Stimulated activated memory B cell treated with anti-CD40 and anti-IgM and Interleukin-4, amounts not matched to agents 10 μg/mL and 1 μg/mL and 100 μg/mL, for 72 hours (primary cell): ENCODE results near the gene OSBPL1A.

Experiments used
- ATAC-seq: fragments of 150-1000 bp; cut with Tn5 transposase; 2 replicates; pipeline ENCODE4 v1.10.0; 2021
- H3K27ac Mint-ChIP-seq: one replicate; pipeline ENCODE4 v1.8.0; 2022; ENCODE audit warnings: mild to moderate bottlenecking, mixed read lengths
- H3K27me3 Mint-ChIP-seq: one replicate; pipeline ENCODE4 v1.8.0; 2022; ENCODE audit warnings: mixed read lengths
- H3K36me3 Mint-ChIP-seq: one replicate; pipeline ENCODE4 v1.8.0; 2022; ENCODE audit warnings: mixed read lengths
- H3K4me1 Mint-ChIP-seq: one replicate; pipeline ENCODE4 v1.8.0; 2022; ENCODE audit warnings: mixed read lengths
- H3K4me3 Mint-ChIP-seq: one replicate; pipeline ENCODE4 v1.8.0; 2022; ENCODE audit warnings: mild to moderate bottlenecking, moderate library complexity, mixed read lengths
- H3K9me3 Mint-ChIP-seq: one replicate; pipeline ENCODE4 v1.8.0; 2022; ENCODE audit warnings: mixed read lengths

The OSBPL1A gene

DNA sequence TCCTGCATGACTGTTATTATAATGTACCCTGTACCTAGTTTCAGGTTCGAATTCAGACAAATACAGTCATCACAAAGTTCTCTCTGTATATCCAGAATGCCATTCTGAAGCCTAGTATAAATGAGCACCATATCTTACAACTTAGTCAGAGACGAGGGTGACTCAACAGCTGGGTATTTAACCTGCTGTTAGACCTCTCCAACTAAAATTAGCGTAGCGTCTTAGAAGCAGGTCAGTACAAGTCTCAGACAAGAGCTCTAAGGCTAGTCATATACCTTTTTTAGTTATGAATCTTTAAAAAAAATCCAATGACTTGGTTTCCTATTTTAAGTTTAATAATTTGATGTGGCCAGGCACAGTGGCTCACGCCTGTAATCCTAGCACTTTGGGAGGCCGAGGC is 184.7 kb downstream of the OSBPL1A start:
- no peak for ATAC-seq
- no peak overlapping the region for H3K4me3 Mint-ChIP-seq
- peaks cover 22% of the 10 kb centered on the region for H3K27me3 Mint-ChIP-seq
- no peaks in the 10 kb centered on the region for H3K36me3 Mint-ChIP-seq
- H3K4me1 Mint-ChIP-seq: no peaks in the 10 kb centered on the region
- H3K27ac Mint-ChIP-seq: no peak overlapping the region
- H3K9me3 Mint-ChIP-seq: no peaks in the 10 kb centered on the region

DNA sequence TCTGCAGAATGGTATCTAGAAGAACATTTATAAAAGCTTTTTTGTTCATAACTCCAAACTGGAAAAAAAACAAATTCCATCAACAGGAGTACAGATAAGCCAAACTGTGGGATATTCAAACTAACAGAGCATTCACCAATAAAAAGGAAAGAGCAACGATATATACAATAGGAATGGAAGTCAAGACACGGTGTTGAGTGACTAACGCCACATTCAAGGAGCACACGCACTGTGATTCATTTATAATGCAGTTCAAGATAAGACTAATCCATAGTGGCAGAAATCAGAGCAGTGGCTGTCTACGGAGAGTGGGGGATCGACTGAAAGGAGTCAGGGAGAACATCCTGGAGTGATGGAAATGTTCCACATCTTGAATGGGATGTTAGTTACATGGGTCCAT is 188.1 kb downstream of the OSBPL1A start:
- Mint-ChIP-seq H3K27me3 (peaks cover 20% of the 10 kb centered on the region), H3K4me3 (no peak overlapping the region), H3K36me3 (no peaks in the 10 kb centered on the region), H3K4me1 (no peaks in the 10 kb centered on the region), H3K9me3 (no peaks in the 10 kb centered on the region), H3K27ac (no peak overlapping the region)
- ATAC-seq: no peak

DNA sequence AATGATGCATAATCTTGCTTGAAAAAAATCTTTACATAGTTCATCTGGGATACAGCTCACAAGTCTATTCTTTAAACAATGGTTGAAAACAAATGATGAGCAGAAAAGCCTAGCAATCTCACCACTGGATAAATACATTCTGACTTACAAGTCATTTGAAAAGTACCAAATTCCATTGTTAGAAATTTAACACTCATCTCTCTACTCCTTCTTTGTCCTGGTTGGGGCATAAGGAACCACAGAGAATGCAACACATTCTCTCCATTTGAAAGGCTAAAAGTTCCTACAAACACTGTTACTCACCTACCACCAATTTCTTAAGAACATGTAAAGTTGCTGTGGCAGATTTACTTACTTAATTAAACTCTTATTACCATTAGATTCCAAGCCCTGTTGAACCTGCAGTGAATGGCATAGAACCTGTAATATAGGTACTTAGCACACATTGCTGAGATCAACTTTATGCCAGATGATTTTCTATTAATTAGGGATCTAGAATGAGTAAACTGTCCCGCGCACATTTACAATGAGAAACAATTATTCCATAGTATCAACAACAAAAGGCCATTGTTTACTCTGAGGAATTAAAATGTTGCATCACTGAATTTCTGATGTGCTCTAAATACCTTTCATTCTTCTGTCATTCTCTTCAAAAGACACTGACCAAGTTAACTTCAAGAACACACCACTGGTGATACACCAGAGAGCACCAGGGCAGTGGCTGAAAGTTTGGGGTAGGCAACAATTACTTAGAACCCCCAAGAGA is 189.2 kb downstream of the OSBPL1A start:
- Mint-ChIP-seq H3K36me3 (no peaks in the 10 kb centered on the region), H3K4me3 (no peak overlapping the region), H3K27me3 (peaks cover 24% of the 10 kb centered on the region), H3K27ac (no peak overlapping the region), H3K9me3 (no peaks in the 10 kb centered on the region), H3K4me1 (no peaks in the 10 kb centered on the region)
- ATAC-seq: no peak

DNA sequence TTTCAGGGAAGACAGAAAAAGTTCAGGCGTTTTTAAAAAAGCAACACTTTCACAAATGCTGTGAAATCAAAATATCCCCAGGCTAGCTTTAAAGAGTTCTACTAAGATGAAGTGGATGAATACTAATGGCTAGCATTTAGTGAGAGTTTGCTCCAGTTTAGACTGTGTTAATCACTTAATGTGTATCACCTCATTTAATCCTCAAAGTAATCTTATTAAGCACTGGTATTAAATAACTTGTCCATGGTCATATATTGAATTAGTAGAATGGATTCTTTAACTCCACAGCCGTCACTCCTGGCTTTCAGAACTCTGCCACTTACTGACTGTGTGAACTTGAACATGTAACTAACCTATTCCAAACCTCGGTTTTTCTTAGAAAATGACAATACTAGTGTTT is 192.7 kb downstream of the OSBPL1A start:
- Mint-ChIP-seq H3K27ac (no peak overlapping the region), H3K4me1 (no peaks in the 10 kb centered on the region), H3K27me3 (peaks cover 37% of the 10 kb centered on the region), H3K36me3 (no peaks in the 10 kb centered on the region), H3K4me3 (no peak overlapping the region), H3K9me3 (no peaks in the 10 kb centered on the region)
- no peak for ATAC-seq

DNA sequence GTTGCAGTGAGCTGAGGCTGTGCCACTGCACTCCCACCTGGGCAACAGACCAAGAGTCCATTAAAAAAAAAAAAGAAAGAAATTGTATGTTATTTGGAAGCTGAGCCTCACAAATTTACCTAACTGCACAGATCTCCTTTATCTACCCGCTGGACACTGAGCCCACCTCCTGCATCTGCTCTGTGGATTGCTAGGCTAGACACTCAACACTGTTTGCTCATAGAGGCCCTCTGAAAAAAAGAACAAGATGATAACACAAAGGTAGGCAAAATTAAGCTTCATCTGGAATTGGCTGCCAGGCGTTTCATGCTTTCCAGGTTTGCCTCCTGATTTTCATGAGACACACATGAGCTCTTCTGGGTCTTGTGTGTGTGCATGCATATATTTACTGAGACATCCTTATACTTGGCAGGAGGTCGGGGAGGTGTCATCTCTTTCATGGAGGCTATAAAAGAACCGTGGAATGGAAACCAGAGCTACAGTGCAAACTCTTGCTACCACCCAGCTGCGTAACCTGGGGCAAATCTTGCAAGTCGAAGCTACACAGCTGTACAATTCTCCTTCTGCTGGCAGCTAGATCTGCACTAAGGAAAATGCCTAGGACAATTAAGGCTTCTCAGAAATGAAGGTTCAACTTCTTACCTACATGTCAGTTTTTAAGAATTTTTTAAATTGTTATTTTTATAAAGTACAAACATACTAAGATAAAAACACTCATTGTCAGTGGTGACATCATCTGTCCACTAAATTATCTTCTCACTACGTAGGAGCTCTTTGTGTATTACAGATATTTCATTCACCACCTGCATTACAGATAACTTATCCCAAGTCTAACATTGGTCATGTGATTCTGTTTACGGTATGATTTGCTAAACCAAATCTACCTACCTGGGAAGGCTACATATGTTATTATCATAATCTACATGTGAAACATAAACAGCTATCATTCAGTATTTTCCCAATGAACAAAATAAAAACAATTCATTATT is 195.6 kb downstream of the OSBPL1A start:
- Mint-ChIP-seq H3K27me3 (peaks cover 25% of the 10 kb centered on the region), H3K36me3 (no peaks in the 10 kb centered on the region), H3K4me1 (no peaks in the 10 kb centered on the region), H3K9me3 (no peaks in the 10 kb centered on the region), H3K27ac (no peak overlapping the region), H3K4me3 (no peak overlapping the region)
- no peak for ATAC-seq

DNA sequence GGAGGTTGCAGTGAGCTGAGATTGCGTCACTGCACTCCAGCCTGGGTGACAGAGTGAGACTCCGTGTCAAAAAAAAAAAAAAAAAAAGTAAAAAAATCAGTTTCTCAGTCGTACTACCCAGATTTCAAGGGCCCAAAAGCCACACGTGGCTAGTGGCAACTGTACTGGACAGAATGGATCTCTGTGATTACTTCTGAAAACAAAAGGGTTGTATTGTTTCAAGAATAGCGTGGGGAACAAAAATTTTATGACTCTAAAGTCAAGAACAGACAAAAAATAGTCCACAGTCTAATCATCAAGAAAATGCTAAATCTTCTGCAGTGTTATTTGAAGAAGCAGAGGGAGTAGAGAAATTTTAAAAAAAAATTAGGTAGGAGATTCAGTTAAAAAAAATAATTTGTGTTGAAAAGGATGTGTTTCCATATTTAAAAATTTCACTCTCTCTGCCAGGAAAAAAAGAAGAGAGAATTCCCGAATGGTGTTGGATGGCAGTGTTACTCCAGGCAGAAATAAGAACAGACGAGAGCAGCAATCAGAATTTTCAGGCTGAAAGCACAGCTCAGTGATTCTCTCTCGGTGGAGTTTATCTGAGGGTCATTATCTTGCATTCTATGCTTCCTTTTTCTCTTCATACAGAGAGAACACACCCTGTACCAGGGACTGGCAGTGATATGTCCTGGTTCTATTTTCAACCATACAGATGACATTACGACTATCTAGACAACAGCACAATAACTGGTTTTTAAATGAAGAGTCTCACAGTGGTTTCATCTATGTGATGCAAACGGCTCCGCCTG is 196.9 kb downstream of the OSBPL1A start:
- peaks cover 17% of the 10 kb centered on the region for H3K27me3 Mint-ChIP-seq
- H3K36me3 Mint-ChIP-seq: no peaks in the 10 kb centered on the region
- ATAC-seq: no peak
- H3K27ac Mint-ChIP-seq: no peak overlapping the region
- H3K4me3 Mint-ChIP-seq: no peak overlapping the region
- H3K4me1 Mint-ChIP-seq: no peaks in the 10 kb centered on the region
- no peaks in the 10 kb centered on the region for H3K9me3 Mint-ChIP-seq

DNA sequence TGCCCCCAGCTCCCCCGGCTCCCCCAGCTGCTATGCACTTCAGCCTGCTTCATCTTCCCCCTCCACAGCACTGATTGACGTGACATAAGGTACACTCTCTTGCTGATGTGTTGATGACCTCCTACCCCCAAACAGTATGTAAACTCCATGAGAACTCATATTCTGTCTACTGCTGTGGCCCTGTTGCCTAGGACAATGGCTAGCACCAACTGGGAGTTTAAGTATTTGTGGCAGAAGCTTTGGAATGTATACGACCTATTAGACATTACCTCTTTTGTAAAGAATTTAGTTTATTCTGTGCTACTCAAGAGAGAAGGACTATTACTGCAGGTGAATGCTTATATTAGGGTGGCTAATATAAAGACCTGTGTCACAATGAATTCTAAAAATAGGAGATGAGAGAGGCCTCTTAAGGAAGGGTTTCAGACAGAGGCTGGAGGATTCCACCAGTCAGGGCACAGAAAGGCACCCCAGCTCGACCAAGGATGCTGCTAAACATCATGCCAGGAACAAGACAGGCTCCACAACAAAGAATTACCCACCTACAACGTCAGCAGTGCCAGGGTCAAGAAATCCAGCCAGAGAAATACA is 198.2 kb downstream of the OSBPL1A start:
- no peak overlapping the region for H3K4me3 Mint-ChIP-seq

DNA sequence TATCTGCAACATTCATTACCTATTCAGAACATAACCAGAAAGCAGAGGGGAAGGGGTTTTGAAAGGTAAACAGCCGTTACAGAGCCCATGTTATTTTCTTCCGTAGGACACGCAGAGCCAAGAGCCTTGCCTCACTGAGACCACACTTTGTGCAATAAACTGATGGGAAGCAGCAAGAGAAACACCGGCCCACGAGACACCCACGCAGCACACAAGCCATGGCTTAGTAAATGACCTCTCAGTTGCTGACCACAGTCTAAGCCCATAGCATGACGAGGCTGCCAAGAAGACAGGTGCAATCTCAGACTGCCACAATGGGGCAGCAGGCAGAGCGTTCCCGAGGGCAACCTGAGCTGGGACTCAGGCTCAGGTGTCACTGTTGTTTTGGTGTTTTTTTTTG is 199.2 kb downstream of the OSBPL1A start:
- Mint-ChIP-seq H3K27ac (no peak overlapping the region), H3K4me3 (no peak overlapping the region), H3K36me3 (no peaks in the 10 kb centered on the region), H3K4me1 (no peaks in the 10 kb centered on the region), H3K27me3 (peaks cover 21% of the 10 kb centered on the region), H3K9me3 (no peaks in the 10 kb centered on the region)
- no peak for ATAC-seq

More for the DNA sequence above, 198.2 kb downstream of the OSBPL1A start:
- Mint-ChIP-seq H3K4me1 (no peaks in the 10 kb centered on the region), H3K9me3 (no peaks in the 10 kb centered on the region), H3K36me3 (no peaks in the 10 kb centered on the region), H3K27ac (no peak overlapping the region), H3K27me3 (peaks cover 25% of the 10 kb centered on the region)
- no peak for ATAC-seq

DNA sequence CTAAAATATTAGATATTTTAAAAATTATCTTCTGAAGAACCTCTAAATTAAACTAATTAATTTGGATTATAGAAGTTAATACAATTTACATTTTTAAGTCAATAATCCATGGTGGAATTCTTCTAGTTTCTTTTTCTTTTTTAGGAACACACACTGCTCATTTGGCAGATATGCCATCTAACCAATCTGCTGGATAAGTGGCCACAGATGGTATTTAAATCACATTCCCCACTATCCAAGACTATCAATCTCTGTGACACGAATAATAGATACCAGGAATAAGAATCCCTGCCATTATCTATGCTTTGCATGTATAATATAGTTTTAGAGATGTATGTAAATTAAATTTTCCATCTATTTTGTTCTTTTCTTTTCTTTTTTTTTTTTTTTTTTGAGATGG is 200.2 kb downstream of the OSBPL1A start:
- Mint-ChIP-seq H3K27ac (no peak overlapping the region), H3K4me3 (no peak overlapping the region), H3K27me3 (peaks cover 25% of the 10 kb centered on the region), H3K4me1 (no peaks in the 10 kb centered on the region), H3K9me3 (no peaks in the 10 kb centered on the region), H3K36me3 (no peaks in the 10 kb centered on the region)
- no peak for ATAC-seq

DNA sequence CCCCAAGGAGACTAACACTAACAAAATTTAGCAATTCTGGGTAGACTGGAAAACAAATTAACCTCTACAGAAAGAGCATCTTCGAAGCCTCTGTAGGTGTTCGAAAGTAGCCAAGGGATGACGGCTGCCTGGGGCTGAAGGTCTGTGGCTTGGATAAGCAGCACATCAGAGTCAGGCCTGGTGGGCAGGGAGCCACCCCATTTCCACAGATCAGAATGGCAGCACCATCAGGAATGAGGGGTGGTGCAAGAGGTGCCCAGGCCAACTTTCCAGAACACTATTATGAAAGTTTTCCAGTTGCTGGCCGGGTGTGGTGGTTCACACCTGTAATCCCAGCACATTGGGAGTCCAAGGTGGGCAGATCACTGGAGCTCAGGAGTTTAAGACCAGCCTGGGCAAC is 200.9 kb downstream of the OSBPL1A start:
- Mint-ChIP-seq H3K36me3 (no peaks in the 10 kb centered on the region), H3K4me3 (no peak overlapping the region), H3K4me1 (no peaks in the 10 kb centered on the region), H3K27me3 (peaks cover 27% of the 10 kb centered on the region), H3K27ac (no peak overlapping the region), H3K9me3 (no peaks in the 10 kb centered on the region)
- no peak for ATAC-seq

DNA sequence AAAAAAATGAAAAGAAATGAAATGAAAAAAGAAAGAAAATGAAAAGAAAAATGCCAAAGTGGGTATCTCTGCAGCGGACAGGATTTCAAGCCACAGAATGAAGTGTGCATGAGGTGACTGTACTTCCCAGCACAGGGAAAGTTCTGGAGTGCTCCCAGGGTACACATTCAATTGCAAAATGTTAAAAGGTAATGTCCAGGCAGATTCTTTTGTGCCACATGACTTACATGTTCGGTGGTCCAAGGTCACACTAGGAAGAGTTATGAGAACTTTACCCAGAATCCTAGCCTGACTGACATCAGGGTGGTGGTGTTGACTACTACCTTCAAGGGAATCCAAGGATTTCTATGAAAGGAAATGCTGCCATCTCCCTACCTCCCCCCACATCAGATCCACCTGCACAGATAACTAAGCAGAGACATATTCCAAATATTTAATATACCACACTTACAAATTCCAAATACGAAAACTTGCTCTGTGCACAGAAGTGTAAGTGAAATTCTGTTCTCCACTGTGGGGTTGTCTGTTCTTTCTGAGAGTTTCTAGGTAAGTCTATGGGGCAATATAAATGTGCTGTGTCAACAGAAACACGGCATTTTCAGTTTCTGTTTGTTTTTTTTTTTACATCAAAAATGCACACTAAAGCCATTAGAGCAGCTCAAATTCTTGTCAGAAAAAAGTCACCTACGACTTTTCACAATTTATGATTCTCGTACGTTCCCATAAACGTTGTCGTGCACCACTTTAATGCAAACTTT is 202.1 kb downstream of the OSBPL1A start:
- Mint-ChIP-seq H3K27me3 (peaks cover 24% of the 10 kb centered on the region), H3K4me1 (no peaks in the 10 kb centered on the region), H3K36me3 (no peaks in the 10 kb centered on the region), H3K9me3 (no peaks in the 10 kb centered on the region), H3K27ac (no peak overlapping the region), H3K4me3 (no peak overlapping the region)
- ATAC-seq: no peak

DNA sequence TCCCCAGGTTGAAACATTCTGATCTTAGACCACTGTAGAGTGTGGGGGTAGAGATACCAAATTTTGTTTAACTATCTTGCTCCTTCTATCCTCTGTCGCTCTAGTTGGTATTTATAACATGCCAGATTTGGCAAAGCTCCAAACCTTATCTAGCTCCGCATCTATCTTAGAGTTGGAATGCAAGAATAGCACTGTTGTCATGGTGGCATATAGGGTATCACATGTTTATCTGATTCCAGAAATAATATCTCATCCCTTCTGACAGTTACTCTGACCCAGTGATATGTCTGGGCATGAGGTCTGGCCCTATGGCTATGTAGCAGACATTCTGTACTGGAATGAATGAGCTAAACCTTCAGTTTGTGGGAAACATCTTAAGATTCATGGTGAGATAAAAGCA is 207.0 kb downstream of the OSBPL1A start:
- H3K9me3 Mint-ChIP-seq: no peaks in the 10 kb centered on the region
- no peak overlapping the region for H3K4me3 Mint-ChIP-seq
- no peak for ATAC-seq
- H3K27me3 Mint-ChIP-seq: peaks cover 40% of the 10 kb centered on the region
- no peaks in the 10 kb centered on the region for H3K36me3 Mint-ChIP-seq
- H3K4me1 Mint-ChIP-seq: peaks cover 25% of the 10 kb centered on the region
- H3K27ac Mint-ChIP-seq: no peak overlapping the region

DNA sequence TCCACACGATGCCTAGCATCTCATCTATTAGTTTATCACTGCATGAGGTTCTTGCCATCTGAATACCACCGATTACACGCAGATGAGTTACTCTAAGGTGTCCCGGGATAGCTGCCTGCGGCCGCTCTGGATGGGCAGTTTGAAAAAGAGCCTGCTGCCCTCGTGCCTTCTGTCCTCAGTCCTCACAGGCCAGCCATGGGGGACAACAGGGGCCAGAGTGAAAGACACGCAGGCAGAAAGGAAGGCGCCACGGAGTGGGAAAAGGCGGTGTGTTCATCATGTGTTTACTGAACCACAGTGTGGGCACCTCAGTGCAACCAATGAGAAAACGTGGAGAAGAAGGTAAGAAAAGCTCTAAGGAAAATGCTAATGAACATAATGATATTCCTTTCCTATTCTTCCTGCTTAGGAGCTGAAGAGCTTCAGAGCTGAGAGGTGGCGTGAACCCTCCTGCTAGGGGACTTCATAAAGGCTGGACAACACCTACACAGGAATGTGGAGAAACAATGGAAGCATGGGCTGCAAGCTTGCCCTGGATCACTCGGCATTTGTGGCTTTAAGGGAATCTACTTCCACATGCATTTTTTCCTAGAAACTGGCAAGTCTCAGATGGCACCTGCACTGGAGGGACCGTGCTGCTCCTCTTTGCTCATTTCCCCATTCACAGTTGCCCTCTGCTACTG is 207.8 kb downstream of the OSBPL1A start:
- H3K4me3 Mint-ChIP-seq: no peak overlapping the region
- peaks cover 25% of the 10 kb centered on the region for H3K4me1 Mint-ChIP-seq
- H3K27ac Mint-ChIP-seq: no peak overlapping the region
- H3K27me3 Mint-ChIP-seq: peaks cover 35% of the 10 kb centered on the region
- H3K9me3 Mint-ChIP-seq: no peaks in the 10 kb centered on the region
- no peaks in the 10 kb centered on the region for H3K36me3 Mint-ChIP-seq
- no peak for ATAC-seq

DNA sequence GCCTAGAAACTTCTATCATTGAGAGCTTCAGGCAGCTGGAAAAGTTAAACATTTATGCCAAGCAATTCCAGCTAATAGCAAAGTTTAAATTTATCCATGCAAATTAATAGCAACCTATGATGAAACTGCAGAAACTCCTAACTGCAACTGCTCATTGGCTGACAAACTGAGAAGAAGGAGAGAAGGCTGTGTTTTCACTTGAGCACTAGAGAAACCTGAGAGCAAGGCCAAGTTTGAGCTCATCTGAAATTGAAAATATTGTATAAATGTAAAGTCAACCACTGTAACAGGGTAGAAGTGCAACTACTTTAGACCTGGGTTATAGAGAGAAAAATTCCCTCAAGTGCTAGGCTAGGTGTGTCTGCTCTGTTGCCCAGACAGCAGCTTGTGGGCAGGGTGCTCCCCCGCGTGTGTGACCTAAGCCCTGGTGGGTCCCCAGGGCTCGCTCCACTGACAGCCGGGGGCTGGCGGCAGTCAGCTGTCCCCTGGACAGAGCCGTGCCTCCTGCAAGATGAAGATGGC is 208.6 kb downstream of the OSBPL1A start:
- H3K9me3 Mint-ChIP-seq: no peaks in the 10 kb centered on the region

More for the DNA sequence above, 208.6 kb downstream of the OSBPL1A start:
- peak; percentile 89 for ATAC-seq
- H3K4me1 Mint-ChIP-seq: peaks cover 25% of the 10 kb centered on the region
- H3K4me3 Mint-ChIP-seq: no peak overlapping the region
- no peaks in the 10 kb centered on the region for H3K36me3 Mint-ChIP-seq
- H3K27ac Mint-ChIP-seq: no peak overlapping the region
- peaks cover 32% of the 10 kb centered on the region for H3K27me3 Mint-ChIP-seq
